ENCODE data around the gene WDR33. TPM values are rescaled to one million over a fixed set of nuclear protein-coding genes. Genes with fewer than 3 reads are reported as not detected.

Gene WDR33
- total and polyA plus RNA-seq, 4 donors = 8.2 to 37.5 (median 22.4) TPM

DNA sequence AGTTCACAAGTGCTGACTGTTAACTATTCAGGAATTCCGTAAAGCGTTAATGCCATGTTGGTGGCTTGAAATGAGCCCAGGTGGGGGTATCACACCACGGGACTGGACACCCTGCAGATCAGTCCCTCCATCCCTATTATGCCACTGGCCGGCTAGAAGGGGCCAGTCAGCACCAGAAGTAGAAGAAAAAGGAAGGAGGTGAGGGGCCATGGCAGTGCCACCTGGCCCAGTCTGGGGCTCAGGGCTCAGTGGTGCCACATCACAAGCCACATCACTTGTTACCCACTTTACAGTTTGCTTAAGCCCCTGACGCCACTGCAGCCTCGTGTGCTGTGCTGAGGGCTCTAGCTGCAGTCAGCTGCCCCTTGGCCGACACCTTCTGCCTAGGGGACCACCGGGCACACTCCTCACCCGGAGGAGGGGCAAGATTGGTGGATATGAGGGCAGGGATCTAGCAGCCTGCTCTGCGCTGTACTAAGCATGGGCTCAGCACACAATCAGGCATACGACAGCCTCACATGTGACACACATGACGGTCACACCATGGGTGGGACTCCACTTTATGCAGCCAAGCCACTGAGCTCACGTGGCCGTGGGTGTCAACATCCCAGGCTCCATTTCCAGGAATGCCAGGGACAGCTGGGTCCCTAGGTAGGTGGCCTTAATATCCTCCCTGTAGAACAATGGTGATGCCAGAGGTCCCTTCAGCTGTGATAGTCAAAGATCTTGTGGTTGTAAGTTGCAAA, 139.2 kb downstream of the WDR33 start:
- no peak for DNase-seq (ENCODE audit: low spot score)
- no peak overlapping the region for H3K4me3 ChIP-seq (ENCODE audit: low read depth in 1 of 3, low read length in 3 of 3)
- H3K4me1 ChIP-seq (ENCODE audit: control insufficient read depth in 4 of 4, insufficient read depth in 4 of 4, low read length in 3 of 4) = peaks cover 2 to 28% (median 15%) of the 10 kb centered on the region in 4 donors
- H3K36me3 ChIP-seq (ENCODE audit: control insufficient read depth in 4 of 4, insufficient read depth in 3 of 4, low read depth in 1 of 4, low read length in 3 of 4) = no peaks in the 10 kb centered on the region
- H3K27me3 ChIP-seq (ENCODE audit: control insufficient read depth in 4 of 4, insufficient read depth in 4 of 4, low read length in 3 of 4) = no peaks in the 10 kb centered on the region
- TF ChIP-seq TAF1 (conservative IDR thresholded peaks at IDR 0.05) (no peak), SP1 (IDR thresholded peaks at IDR 0.05) (no peak), JUND (IDR thresholded peaks at IDR 0.05) (no peak), RXRA (IDR thresholded peaks at IDR 0.05) (no peak), MAX (IDR thresholded peaks at IDR 0.05) (no peak), HNF4G (IDR thresholded peaks at IDR 0.05) (no peak), FOXA1 (IDR thresholded peaks at IDR 0.05) (no peak), CTCF (IDR thresholded peaks at IDR 0.05; ENCODE audit: low read depth, low read length, missing input control) (no peak)
- TF ChIP-seq, protein P1, sequence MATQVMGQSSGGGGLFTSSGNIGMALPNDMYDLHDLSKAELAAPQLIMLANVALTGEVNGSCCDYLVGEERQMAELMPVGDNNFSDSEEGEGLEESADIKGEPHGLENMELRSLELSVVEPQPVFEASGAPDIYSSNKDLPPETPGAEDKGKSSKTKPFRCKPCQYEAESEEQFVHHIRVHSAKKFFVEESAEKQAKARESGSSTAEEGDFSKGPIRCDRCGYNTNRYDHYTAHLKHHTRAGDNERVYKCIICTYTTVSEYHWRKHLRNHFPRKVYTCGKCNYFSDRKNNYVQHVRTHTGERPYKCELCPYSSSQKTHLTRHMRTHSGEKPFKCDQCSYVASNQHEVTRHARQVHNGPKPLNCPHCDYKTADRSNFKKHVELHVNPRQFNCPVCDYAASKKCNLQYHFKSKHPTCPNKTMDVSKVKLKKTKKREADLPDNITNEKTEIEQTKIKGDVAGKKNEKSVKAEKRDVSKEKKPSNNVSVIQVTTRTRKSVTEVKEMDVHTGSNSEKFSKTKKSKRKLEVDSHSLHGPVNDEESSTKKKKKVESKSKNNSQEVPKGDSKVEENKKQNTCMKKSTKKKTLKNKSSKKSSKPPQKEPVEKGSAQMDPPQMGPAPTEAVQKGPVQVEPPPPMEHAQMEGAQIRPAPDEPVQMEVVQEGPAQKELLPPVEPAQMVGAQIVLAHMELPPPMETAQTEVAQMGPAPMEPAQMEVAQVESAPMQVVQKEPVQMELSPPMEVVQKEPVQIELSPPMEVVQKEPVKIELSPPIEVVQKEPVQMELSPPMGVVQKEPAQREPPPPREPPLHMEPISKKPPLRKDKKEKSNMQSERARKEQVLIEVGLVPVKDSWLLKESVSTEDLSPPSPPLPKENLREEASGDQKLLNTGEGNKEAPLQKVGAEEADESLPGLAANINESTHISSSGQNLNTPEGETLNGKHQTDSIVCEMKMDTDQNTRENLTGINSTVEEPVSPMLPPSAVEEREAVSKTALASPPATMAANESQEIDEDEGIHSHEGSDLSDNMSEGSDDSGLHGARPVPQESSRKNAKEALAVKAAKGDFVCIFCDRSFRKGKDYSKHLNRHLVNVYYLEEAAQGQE (IDR thresholded peaks at IDR 0.05) = no peak
- H3K27ac ChIP-seq (ENCODE audit: low read depth in 1 of 2, low read length in 2 of 2) = no peak overlapping the region
- 90% methylated on average over 14 of the region's 14 CpGs for whole genome bisulfite sequencing
- H3K9me3 ChIP-seq (ENCODE audit: control insufficient read depth in 4 of 4, low read length in 3 of 4) = no peaks in the 10 kb centered on the region
- no peak overlapping the region for H3K9ac ChIP-seq (ENCODE audit: low read depth in 1 of 2, low read length in 2 of 2)

DNA sequence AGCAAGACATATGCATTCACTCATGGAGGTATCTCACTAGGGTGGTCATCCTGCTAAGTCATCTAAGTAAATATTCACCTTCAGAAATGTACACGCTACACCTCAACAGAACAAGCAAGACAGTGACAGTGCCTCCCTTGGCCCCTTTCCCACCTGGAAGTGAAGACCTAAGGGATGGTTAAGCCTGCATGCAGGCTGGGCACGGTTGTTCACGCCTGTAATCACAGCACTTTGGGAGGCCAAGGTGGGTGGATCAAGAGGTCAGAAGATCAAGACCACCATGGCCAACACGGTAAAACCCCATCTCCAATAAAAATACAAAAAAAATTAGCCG, 140.0 kb downstream of the WDR33 start:
- WGBS = 75% methylated on average over 5 of the region's 5 CpGs
- Histone ChIP-seq H3K4me1 (ENCODE audit: control insufficient read depth in 4 of 4, insufficient read depth in 4 of 4, low read length in 3 of 4) (peaks cover 2 to 33% (median 18%) of the 10 kb centered on the region in 4 donors), H3K4me3 (ENCODE audit: low read depth in 1 of 3, low read length in 3 of 3) (no peak overlapping the region)
- TF ChIP-seq EGR1 (IDR thresholded peaks at IDR 0.05; ENCODE audit: low read depth in 2 of 2) = no peak
- no peak for TF ChIP-seq FOXA2 (IDR thresholded peaks at IDR 0.05)
- no peak for TF ChIP-seq JUND (IDR thresholded peaks at IDR 0.05)
- no peak for TF ChIP-seq ZBTB33 (IDR thresholded peaks at IDR 0.05)
- no peak for TF ChIP-seq YY1 (IDR thresholded peaks at IDR 0.05)
- no peak for TF ChIP-seq FOXA1 (IDR thresholded peaks at IDR 0.05)
- TF ChIP-seq, protein P1 (IDR thresholded peaks at IDR 0.05) = no peak
- TF ChIP-seq NR2F2 (IDR thresholded peaks at IDR 0.05) = no peak
- no peak for TF ChIP-seq CTCF (IDR thresholded peaks at IDR 0.05; ENCODE audit: low read depth, low read length, missing input control)
- no peak for TF ChIP-seq HNF4G (IDR thresholded peaks at IDR 0.05)
- no peak for TF ChIP-seq RXRA (IDR thresholded peaks at IDR 0.05)
- no peak for TF ChIP-seq TAF1 (conservative IDR thresholded peaks at IDR 0.05)
- TF ChIP-seq GABPA (IDR thresholded peaks at IDR 0.05 in 1 of 2, conservative IDR thresholded peaks at IDR 0.05 in 1 of 2) = no peak
- TF ChIP-seq HNF4A (conservative IDR thresholded peaks at IDR 0.05) = no peak
- TF ChIP-seq, protein P2, sequence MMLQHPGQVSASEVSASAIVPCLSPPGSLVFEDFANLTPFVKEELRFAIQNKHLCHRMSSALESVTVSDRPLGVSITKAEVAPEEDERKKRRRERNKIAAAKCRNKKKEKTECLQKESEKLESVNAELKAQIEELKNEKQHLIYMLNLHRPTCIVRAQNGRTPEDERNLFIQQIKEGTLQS (IDR thresholded peaks at IDR 0.05) = no peak

More for the DNA sequence above, 140.0 kb downstream of the WDR33 start:
- no peaks in the 10 kb centered on the region for H3K36me3 ChIP-seq (ENCODE audit: control insufficient read depth in 4 of 4, insufficient read depth in 3 of 4, low read depth in 1 of 4, low read length in 3 of 4)
- no peak for DNase-seq (ENCODE audit: low spot score)
- H3K9ac ChIP-seq (ENCODE audit: low read depth in 1 of 2, low read length in 2 of 2) = no peak overlapping the region
- H3K27me3 ChIP-seq (ENCODE audit: control insufficient read depth in 4 of 4, insufficient read depth in 4 of 4, low read length in 3 of 4) = no peaks in the 10 kb centered on the region
- H3K9me3 ChIP-seq (ENCODE audit: control insufficient read depth in 4 of 4, low read length in 3 of 4) = no peaks in the 10 kb centered on the region
- no peak overlapping the region for H3K27ac ChIP-seq (ENCODE audit: low read depth in 1 of 2, low read length in 2 of 2)

Measured in liver (tissue), 9 donors.